Stimulated activated naive CD8-positive, alpha-beta T cell treated with anti-CD3 and anti-CD28 coated beads, Interleukin-15, amount 100 ng/mL, for 72 hours (primary cell): ENCODE measurements around the gene SYTL3.
"Not testable (repeated sequence)": the region's sequence is repeated elsewhere in the genome, so short reads cannot be mapped to it uniquely, and the experiment has no call there.

Experiments
- ATAC-seq: fragments of 150-1000 bp; cut with Tn5 transposase; 2 replicates; pipeline ENCODE4 v1.10.0; 2021; ENCODE audit warnings: mild to moderate bottlenecking, moderate library complexity
- DNase-seq, 2 donors: peaks; one replicate each; pipeline ENCODE4 v3.0.0; 2021 to 2022
- H3K27ac Mint-ChIP-seq, 2 donors: one replicate each; pipeline ENCODE4 v1.8.0; 2022; ENCODE audit warnings: mild to moderate bottlenecking in 2 of 2, mixed read lengths in 2 of 2, moderate library complexity in 2 of 2
- H3K27me3 Mint-ChIP-seq: one replicate; pipeline ENCODE4 v1.8.0; 2022; ENCODE audit warnings: mixed read lengths
- H3K4me1 Mint-ChIP-seq: one replicate; pipeline ENCODE4 v1.8.0; 2022; ENCODE audit warnings: mild to moderate bottlenecking, mixed read lengths
- H3K4me3 Mint-ChIP-seq, 2 donors: one replicate each; pipeline ENCODE4 v1.8.0; 2022; ENCODE audit warnings: mild to moderate bottlenecking in 2 of 2, mixed read lengths in 2 of 2, moderate library complexity in 1 of 2
- H3K9me3 Mint-ChIP-seq, 2 donors: one replicate each; pipeline ENCODE4 v1.8.0; 2022; ENCODE audit warnings: mixed read lengths in 2 of 2

The SYTL3 gene

DNA sequence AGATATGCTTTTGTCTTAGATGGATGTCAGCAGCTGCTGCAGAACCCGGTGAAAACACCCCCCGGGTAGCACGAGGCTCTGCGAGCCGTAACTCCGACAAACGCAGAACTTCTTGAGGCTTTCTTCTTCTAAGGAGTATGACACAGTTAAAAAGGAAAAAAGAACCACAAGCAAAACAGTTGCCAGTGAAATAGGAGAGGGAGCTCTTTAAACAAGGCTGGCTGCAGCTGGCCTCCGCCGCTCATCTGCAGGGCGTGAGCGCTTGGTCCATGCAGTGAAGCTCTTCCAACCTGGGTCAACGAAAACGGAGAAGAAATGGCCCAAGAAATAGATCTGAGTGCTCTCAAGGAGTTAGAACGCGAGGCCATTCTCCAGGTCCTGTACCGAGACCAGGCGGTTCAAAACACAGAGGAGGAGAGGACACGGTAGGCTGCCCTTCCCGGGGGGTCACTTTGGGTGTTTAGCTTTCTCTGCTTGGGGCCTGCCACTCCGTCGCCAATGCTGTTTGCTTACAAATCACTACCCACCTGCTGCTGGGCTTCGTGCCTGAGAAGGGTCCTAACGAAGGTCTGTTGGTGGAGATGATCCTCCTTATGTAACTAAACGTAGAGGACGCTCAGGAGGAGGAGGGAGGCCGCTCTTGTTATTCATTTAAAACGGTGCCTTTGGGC lies 13.2 kb downstream of the SYTL3 start:
- peak overlapping the region; percentile 13 to 45 for H3K4me3 Mint-ChIP-seq
- H3K27ac Mint-ChIP-seq, result peak overlapping the region in 1 of 2 donors; percentile 19
- peaks cover 31% of the 10 kb centered on the region for H3K4me1 Mint-ChIP-seq
- no peaks in the 10 kb centered on the region for H3K9me3 Mint-ChIP-seq
- DNase-seq, result no peak
- H3K27me3 Mint-ChIP-seq, result no peaks in the 10 kb centered on the region
- ATAC-seq, result no peak

DNA sequence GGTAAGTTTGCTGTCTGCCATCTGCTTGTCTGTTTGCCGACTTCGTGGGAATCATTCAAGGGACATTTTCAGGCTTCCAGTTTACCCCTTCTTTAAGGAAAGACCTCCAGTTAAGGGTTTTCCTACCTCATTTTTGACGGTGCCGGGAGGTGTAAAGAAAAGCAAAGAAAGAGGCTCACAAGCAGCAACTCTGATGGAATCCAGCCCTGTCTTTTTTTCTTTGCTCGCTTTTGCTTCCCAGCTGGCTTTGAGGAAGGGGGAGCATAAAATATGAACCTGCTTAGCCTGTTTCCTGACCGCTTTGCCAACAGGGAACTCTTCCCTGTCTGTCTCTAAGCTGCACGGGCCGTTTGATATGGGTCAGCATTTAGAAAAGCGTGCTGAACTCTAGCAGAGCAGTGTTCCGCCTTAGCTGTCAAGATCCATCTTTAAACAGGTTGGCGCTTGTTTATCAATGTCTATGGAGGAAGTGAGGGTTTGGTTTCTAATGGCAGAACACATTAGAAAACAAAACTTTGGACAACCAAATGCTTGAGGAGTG lies 13.8 kb downstream of the SYTL3 start:
- Mint-ChIP-seq H3K27me3 (no peaks in the 10 kb centered on the region), H3K9me3 (no peaks in the 10 kb centered on the region), H3K27ac (no peak overlapping the region), H3K4me3 (no peak overlapping the region), H3K4me1 (peaks cover 31% of the 10 kb centered on the region)
- no peak for ATAC-seq
- no peak for DNase-seq

DNA sequence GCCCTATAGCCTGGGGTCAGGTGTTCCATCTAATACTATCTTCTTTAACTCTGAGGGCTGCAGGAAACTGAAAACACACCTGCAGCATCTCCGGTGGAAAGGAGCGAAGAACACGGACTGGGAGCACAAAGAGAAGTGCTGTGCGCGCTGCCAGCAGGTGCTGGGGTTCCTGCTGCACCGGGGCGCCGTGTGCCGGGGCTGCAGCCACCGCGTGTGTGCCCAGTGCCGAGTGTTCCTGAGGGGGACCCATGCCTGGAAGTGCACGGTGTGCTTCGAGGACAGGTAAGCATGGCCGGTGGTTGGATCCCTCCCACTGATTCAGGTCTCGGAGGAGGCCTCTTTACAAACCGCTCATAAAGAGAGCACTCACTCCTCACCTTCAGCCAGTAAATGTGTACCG lies 15.5 kb downstream of the SYTL3 start:
- Mint-ChIP-seq H3K9me3 (no peaks in the 10 kb centered on the region), H3K27ac (no peak overlapping the region), H3K4me3 (no peak overlapping the region), H3K27me3 (no peaks in the 10 kb centered on the region), H3K4me1 (peaks cover 21% of the 10 kb centered on the region)
- ATAC-seq, result no peak
- DNase-seq, result peak in 1 of 2 donors; percentile 5

DNA sequence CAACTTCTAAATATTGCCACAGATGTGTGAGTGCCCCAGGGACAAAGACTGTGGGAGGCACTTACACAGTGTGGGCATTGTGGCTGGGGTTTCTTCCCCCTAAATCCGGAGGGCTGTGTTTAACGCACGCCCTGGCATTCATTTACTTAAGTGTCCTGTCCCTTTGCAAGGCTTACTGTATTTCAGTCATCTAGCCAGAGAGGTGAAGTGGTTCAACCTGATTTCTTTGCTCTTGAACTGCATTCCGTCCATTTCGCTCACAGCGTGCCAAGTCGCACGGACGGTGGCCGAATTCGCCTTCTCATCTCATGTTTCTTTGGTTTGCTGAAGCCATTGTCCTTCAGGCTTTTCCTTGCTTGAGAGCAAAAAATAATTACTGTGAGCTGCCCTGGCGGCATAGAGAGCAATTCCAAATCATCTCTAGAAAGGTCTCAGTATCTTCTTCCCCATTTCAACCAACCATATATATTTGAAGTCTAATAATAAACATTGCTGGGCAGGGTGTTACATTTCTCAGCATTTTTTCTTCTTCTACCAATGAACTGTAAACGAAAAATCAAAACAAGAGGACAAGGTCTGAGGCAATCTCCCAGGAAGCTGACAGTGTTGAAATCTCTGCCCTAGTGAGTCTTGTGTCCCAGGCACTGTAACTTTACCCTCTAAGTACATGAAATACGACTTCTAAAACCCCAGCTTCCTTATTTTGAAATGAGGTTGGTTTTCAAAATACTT lies 16.9 kb downstream of the SYTL3 start:
- H3K4me1 Mint-ChIP-seq, result peaks cover 12% of the 10 kb centered on the region
- no peaks in the 10 kb centered on the region for H3K9me3 Mint-ChIP-seq
- ATAC-seq, result no peak
- DNase-seq, result no peak
- H3K27ac Mint-ChIP-seq, result peak overlapping the region in 1 of 2 donors; percentile 83
- H3K4me3 Mint-ChIP-seq, result no peak overlapping the region
- H3K27me3 Mint-ChIP-seq, result no peaks in the 10 kb centered on the region

DNA sequence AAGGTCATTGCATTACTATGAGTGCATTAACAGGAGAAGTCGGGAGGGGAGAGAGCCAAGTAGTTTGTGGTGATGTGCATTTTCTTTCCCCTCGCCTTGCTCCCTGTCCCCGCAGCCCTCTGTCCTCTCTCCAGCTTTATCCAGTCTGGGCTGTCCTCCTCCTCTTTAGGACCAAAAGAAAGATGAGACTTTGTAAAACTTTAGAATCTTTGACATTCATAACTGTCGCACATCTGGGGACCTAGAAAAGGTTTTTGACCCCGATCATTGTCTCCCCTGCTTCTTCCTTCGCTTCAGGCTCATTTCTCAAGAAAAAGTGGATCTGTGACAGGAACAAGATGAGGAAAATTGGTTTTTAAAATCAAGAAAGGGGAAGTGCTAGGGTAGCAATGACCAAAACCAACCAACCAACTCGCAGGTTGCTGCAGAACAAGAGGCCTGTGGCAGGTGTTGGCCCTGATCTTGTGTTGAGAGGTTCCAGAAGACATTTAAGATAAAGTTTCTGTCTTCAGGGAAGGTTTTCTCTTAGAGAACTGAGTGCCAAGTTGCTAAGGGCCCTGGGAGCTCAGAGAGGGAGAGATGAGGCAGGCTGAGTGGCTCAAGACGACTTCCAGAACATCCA lies 17.6 kb downstream of the SYTL3 start:
- peak in 1 of 2 donors; percentile 3 for DNase-seq
- H3K9me3 Mint-ChIP-seq, result no peaks in the 10 kb centered on the region
- H3K4me1 Mint-ChIP-seq, result peaks cover 12% of the 10 kb centered on the region
- H3K27ac Mint-ChIP-seq, result peak overlapping the region; percentile 10 to 65
- H3K27me3 Mint-ChIP-seq, result no peaks in the 10 kb centered on the region
- H3K4me3 Mint-ChIP-seq, result no peak overlapping the region
- ATAC-seq, result no peak

DNA sequence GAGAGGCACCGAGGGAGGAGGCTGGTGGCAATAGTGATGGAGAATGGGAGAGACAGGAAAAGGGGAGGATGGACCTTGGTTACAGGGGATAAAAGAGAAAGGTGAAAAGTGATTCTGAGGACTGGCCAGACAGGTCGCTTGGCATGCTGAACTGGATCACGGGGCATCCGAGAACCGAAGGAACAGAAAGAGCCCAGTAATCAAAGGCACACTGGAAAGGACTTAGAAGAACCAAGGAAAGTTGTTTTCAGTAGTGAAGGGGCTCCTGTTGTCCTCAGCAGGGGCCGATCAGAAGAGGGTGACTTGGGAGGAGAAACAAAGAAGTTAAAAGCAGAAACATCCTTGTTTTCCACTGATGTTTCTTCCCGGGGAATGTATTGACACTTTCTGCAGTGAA lies 18.9 kb downstream of the SYTL3 start:
- no peaks in the 10 kb centered on the region for H3K9me3 Mint-ChIP-seq
- H3K27me3 Mint-ChIP-seq, result no peaks in the 10 kb centered on the region
- H3K4me3 Mint-ChIP-seq, result no peak overlapping the region
- no peak for ATAC-seq
- H3K4me1 Mint-ChIP-seq, result peaks cover 5% of the 10 kb centered on the region
- DNase-seq, result no peak
- no peak overlapping the region for H3K27ac Mint-ChIP-seq

DNA sequence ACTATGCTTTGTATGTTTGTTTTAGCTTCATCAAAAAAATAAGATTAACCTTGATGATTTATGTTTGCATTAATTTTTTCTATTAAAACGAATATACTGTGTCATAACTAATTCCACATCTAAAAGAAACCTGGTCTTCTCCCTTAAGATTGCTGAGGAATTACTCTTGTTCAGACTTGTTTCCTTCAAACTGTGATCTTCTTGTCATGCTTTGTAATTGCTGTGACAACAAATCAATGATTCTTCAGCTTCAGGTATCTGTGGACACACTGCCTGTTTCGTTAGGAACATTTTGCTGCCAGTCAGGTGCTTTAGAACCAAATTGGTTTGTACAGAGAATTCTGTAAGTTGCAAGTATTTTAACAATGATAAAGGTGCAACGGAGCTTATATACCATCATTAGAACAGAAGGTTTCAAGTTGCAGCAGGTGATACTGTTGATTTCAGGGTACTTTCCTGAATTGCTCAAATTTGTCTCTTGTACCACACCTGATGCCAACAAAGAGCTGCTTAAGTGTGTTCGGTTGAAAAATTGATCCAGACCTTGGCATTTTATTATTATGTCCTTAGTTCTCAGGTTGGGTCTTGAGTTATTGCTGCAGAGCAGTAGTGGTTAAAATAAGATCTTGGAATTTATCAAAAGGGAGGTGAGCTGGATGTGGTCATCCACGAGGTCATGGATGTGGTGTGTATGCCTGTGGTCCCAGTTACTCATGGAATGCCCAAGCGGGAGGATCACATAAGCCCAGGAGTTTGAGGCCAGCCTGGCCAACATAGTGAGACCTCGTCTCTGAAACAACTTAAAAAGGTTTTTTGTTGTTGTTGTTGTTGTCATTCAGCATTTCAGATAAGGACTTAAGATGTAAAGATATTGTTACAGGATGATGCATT lies 19.5 kb downstream of the SYTL3 start:
- no peak overlapping the region for H3K4me3 Mint-ChIP-seq
- H3K9me3 Mint-ChIP-seq, result no peaks in the 10 kb centered on the region
- H3K27me3 Mint-ChIP-seq, result no peaks in the 10 kb centered on the region
- DNase-seq (no peak), ATAC-seq (no peak)
- H3K4me1 Mint-ChIP-seq, result peaks cover 5% of the 10 kb centered on the region
- no peak overlapping the region for H3K27ac Mint-ChIP-seq

DNA sequence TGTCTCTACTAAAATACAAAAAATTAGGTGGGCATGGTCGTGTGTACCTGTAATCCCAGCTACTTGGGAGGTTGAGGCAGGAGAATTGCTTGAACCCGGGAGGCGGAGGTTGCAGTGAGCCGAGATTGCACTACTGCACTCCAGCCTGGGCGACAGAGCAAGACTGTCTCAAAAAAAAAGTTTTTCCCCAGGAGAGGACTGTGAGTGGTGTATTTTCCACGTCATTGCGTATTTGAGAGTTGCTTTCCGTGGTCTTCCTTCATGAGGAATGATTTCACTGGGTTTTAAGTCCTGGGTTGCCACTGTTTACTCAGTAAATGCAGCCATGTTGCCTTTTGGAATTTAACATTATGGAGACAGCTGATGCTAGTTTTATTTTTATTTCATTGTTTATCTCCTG lies 22.3 kb downstream of the SYTL3 start:
- not testable (repeated sequence) for H3K9me3 Mint-ChIP-seq, H3K27ac Mint-ChIP-seq, H3K27me3 Mint-ChIP-seq, H3K4me3 Mint-ChIP-seq, ATAC-seq, H3K4me1 Mint-ChIP-seq
- peak in 1 of 2 donors; percentile 2 for DNase-seq

DNA sequence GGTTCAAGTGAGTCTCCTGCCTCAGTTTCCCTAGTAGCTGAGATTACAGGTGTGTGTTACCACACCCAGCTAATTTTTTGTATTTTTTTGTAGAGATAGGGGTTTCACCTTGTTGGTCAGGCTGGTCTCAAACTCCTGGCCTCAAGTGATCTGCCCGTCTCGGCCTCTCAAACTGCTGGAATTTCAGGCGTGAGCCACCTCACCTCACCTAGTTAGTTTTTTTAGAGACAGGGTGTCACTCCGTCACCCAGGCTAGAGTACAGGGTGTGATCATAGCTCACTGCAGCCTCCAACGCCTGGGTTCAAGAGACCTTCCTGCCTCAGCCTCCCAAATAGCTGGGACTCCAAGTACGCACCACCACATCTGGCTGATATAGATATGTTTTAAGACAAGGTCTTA lies 22.9 kb downstream of the SYTL3 start:
- Mint-ChIP-seq H3K27ac (no peak overlapping the region), H3K4me1 (peaks cover 6% of the 10 kb centered on the region), H3K9me3 (no peaks in the 10 kb centered on the region), H3K27me3 (no peaks in the 10 kb centered on the region), H3K4me3 (peak overlapping the region in 1 of 2 donors; percentile 24)
- DNase-seq (peak in 1 of 2 donors; percentile 1), ATAC-seq (no peak)

DNA sequence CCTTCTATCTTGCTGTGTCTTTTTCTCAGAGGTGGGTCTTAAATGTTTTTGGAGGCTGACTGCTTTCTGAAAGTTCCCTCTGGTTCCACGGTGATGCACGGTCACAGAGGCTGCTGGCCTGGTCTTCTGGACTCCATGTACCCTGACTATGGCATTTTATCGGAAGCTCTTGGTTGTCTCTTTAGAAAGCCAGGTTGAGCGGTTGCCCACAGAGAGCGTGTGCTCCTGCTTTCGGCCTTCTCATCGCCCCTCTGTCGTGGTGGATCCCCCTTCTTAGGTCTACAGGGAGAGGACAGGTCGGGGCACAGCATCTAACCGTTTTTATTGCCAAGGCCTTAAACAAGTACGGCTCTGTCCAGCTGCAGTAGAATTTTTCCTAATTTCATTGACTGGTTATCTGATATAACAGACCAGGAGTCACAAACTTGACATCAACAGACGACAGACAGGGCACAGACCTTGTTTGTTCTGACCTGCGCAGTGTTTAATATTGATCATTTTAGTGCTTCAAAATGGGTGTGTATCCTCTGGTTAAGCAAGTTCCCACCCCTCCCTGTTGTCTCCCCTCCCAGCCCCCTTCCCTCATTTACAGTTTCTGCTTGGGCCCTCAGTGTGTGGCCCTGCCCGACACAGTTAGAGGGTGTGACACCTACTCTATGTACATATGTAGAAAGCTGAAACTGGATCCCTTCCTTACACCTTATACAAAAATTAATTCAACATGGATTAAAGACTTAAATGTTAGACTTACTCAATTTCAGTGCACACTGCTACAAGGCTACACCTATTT lies 24.7 kb downstream of the SYTL3 start:
- peak overlapping the region in 1 of 2 donors; percentile 38 for H3K27ac Mint-ChIP-seq
- peaks cover 10% of the 10 kb centered on the region for H3K4me1 Mint-ChIP-seq
- ATAC-seq, result no peak
- no peaks in the 10 kb centered on the region for H3K9me3 Mint-ChIP-seq
- no peak overlapping the region for H3K4me3 Mint-ChIP-seq
- DNase-seq, result peak in 1 of 2 donors; percentile 0
- no peaks in the 10 kb centered on the region for H3K27me3 Mint-ChIP-seq

DNA sequence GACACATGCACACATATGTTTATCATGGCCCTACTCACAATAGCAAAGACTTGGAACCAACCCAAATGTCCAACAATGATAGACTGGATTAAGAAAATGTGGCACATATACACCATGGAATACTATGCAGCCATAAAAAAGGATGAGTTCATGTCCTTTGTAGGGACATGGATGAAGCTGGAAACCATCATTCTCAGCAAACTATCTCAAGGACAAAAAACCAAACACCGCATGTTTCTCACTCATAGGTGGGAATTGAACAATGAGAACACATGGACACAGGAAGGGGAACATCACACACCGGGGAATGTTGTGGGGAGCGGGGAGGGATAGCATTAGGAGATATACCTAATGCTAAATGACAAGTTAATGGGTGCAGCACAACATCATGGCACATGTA lies 27.2 kb downstream of the SYTL3 start:
- DNase-seq, H3K9me3 Mint-ChIP-seq, H3K4me1 Mint-ChIP-seq, H3K4me3 Mint-ChIP-seq, H3K27me3 Mint-ChIP-seq, H3K27ac Mint-ChIP-seq, ATAC-seq: not testable (repeated sequence)

DNA sequence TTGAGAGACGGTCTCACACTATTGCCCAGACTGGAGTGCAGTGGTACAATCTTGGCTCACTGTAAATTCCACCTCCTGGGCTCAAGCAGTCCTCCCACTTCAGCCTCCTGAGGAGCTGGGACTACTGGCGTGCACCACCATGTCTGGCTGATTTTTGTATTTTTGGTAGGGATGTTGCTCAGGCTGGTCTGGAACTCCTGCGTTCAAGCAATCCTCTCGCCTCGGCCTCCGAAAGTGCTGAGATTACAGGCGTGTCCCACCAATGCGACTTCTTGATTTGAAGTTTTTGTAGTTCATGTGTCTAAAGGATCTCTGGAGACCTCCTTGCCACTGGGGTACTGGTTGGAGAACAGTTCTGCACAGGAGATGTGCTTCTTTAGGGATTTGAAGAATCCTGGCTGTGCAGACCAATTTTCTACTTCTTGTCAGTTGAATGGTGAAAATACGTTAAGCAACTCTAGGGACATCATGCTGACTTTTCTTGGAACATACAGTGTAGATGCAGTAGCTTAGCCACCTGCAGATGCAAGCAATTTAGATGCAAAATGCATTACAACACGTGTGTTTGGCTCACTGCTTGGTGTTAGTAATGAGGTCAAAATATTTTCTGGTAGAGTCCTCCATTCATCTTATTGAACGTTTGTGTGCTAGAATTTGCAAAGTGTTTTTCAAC lies 28.2 kb downstream of the SYTL3 start:
- no peak for ATAC-seq
- H3K9me3 Mint-ChIP-seq, result no peaks in the 10 kb centered on the region
- H3K27me3 Mint-ChIP-seq, result no peaks in the 10 kb centered on the region
- peaks cover 7% of the 10 kb centered on the region for H3K4me1 Mint-ChIP-seq
- H3K27ac Mint-ChIP-seq, result peak overlapping the region in 1 of 2 donors; percentile 27
- H3K4me3 Mint-ChIP-seq, result no peak overlapping the region
- peak in 1 of 2 donors; percentile 3 for DNase-seq

DNA sequence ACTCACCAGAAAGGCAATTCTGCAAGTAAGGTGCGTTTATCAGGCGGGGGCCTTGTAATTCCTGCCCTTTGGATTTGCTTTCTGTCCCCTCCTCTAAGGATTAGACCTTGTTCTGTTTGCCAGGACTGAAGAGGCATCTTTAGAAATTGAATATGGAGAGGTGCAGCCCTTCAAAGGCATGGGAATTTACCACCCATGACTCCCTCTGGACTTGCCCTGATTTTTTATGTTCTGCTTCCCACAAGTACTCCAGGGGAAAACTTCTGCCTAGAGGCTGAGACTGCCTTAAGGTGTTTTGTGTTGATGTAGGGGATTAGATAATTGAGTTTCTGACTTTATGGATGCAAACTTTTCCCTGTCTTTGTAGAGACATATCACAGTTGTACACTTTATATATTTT lies 30.2 kb downstream of the SYTL3 start:
- Mint-ChIP-seq H3K9me3 (no peaks in the 10 kb centered on the region), H3K27ac (no peak overlapping the region), H3K4me1 (peaks cover 25% of the 10 kb centered on the region), H3K4me3 (no peak overlapping the region), H3K27me3 (no peaks in the 10 kb centered on the region)
- no peak for ATAC-seq
- peak in 1 of 2 donors; percentile 2 for DNase-seq

DNA sequence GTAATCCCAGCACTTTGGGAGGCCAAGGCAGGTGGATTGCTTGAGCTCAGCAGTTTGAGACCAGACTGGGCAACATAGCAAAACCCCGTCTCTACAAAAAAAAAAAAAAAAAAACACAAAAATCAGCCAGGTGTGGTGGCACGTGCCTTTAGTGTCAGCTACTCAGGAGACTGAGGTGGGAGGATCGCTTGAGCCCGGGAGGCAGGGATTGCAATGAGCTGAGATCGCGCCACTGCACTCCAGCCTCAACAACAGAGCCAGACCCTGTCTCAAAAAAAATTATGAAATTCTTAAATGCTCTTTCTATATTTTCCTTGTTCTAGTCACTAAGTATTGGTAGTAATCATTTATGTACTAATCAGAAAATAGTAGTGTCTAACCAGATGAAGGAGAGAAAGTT lies 30.6 kb downstream of the SYTL3 start:
- Mint-ChIP-seq H3K27me3 (no peaks in the 10 kb centered on the region), H3K4me1 (peaks cover 29% of the 10 kb centered on the region), H3K27ac (no peak overlapping the region), H3K9me3 (no peaks in the 10 kb centered on the region), H3K4me3 (no peak overlapping the region)
- DNase-seq, result no peak
- no peak for ATAC-seq
